Measurements from ENCODE around the gene ZNF385B.
"Not testable (repeated sequence)": the region's sequence is repeated elsewhere in the genome, so short reads cannot be mapped to it uniquely, and the experiment has no call there.

ZNF385B gene

DNA sequence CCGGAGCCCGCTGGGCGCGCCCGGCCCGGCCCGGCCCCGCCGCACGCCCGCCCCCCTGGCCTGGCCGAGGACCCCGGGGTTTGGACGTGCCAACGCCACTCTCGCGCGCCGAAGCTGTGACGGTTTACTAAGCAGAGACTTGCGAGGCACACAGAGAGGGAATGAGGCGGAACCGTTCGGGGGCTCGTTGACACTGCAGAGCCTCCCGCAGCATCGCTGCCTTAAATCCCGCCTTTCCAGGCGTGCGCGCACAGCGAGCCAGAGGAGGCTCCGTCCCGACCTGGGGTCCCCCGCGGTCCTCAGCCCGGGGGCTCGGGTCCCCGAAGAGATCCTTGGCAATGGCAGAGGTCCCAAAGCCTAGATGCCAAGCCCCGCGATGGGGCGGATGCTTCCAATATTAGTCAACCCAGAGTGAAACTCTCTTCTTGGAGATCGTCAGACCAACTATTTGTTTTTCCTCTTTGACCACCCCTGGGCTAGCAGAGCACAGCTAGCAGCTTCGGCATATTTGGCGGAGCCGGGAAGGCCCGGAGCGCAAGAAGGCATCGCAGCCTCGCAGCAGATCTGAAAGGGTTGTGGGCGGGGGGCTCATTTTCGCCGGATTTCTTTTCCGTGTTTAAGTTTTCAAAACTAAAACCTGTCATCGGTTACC, at the start of gene ZNF385B:
ZNF385B (minus strand) TSS at position 197 of the 652 bp plus-strand sequence.
- DNase-seq (ENCODE audit: low spot score) = no peak

GRCh38 chr2:179910735-179911113, 49.3 kb upstream of the ZNF385B start:
- no peak for DNase-seq (ENCODE audit: low spot score)

GRCh38 chr2:179909845-179910734, 48.7 kb upstream of the ZNF385B start:
- no peak for DNase-seq (ENCODE audit: low spot score)

- no peak for DNase-seq (ENCODE audit: low spot score)
Measured at GRCh38 chr2:179900655-179901054, 39.2 kb upstream of the ZNF385B start.

DNA sequence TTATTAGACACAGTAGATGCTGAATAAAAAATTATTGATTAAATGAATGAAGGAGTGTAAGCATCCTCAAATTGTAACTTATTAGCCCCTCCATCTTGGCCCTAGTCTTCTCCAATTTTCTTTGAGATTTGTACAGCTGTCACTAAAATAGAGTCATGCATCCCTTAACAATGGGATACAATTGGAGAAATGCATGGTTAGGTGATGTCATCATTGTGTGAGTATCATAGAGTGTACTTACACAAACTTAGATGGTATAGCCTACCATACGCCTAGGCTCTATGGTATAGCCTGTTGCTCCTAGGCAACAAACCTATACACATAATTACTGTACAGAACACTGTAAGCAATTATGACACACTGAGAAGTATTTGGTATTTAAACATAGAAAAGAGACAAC, 38.3 kb upstream of the ZNF385B start:
- DNase-seq (ENCODE audit: low spot score) = no peak

DNA sequence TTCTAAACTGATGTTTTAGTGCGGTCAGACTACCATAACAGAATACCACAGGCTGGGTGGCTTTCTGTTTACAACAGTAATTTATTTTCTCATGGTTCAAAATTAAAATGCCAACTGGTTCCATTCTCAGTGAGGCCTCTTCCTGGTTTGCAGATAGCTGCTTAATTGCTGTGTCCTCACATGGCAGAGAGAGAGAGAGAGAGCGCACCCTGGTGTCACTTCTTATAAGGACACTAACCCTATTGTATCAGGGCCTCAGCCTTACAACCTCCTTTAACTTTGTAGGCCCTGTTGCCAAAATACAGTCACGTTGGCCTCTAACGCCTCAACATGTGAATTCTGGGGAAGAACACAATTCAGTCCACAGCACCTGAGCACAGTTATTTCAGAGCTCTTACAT, 37.5 kb upstream of the ZNF385B start:
- no peak for DNase-seq (ENCODE audit: low spot score)

DNA sequence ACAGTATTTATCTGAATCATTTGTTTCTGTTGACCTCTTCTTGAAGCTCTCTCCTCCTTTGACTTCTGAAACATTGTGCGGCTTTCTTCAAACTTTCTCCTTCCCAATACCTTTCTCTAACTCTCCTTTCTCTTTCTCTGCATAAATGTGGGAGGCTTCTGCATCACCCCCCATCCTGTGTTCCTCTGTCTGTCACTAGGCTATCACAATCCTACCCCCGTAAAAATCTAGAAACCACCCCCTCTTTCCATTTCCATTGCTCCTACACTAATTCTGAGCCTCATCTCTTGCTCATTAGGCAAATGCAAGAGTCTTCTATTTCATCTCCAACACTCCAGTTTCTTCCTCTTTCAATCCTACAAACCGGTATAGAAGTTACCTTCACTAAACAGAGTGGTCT, 32.2 kb upstream of the ZNF385B start:
- no peak for DNase-seq (ENCODE audit: low spot score)

DNA sequence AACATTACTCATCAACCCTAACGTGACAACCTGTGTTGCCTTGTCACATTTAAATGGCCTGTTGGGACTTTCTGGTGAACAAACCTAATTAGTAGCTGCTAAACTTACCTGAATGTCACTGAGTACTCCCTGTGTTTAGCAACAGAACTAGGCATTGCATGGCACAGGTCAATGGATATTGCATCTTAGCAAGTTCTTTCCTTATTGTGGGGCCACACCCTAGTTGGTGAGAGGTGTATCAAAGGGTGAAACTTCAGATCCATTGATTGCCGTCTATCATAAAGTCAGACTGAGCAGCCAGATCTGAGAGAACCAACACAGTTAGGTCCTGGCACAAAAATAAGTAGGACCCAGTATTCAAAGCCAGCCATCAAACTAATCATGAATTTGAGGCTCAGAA, 29.8 kb upstream of the ZNF385B start:
- no peak for DNase-seq (ENCODE audit: low spot score)

GRCh38 chr2:179890666-179891065, 29.3 kb upstream of the ZNF385B start:
- DNase-seq (ENCODE audit: low spot score) = no peak

DNA sequence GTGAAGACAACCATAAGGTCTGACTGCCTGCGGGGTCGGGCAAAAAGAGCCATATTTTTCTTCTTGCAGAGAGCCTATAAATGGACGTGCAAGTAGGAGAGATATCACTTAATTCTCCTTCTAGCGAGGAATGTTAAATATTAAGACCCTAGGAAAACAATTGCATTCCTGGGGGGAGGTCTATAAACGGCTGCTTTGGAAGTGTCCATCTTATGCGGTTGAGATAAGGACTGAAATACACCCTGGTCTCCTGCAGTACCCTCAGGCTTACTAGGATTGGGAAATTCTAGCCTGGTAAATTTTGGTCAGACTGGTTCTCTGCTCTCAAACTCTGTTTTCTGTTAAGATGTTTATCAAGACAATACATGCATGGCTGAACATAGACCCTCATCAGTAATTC, 27.2 kb upstream of the ZNF385B start:
- not testable (repeated sequence) for DNase-seq (ENCODE audit: low spot score)

DNA sequence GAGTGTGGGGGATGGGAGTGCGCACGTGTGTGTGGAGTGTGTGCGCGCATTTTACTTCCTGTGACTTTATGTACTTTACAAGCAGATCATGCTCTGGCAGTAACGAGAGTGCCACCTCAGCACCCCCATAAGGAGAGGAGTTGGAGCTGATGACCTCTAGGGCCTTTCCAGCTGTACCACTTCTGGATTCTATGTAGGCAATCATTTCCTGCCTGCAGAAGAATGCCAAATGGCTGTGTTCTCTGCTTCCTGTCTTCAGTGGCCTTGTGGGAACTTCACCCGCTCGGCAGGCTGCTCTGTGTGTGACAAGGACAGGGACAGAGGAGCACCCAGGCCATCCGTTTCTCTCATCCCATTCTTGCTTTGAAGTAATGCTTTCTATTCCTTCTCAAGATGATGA, 22.8 kb upstream of the ZNF385B start:
- DNase-seq (ENCODE audit: low spot score) = no peak

DNA sequence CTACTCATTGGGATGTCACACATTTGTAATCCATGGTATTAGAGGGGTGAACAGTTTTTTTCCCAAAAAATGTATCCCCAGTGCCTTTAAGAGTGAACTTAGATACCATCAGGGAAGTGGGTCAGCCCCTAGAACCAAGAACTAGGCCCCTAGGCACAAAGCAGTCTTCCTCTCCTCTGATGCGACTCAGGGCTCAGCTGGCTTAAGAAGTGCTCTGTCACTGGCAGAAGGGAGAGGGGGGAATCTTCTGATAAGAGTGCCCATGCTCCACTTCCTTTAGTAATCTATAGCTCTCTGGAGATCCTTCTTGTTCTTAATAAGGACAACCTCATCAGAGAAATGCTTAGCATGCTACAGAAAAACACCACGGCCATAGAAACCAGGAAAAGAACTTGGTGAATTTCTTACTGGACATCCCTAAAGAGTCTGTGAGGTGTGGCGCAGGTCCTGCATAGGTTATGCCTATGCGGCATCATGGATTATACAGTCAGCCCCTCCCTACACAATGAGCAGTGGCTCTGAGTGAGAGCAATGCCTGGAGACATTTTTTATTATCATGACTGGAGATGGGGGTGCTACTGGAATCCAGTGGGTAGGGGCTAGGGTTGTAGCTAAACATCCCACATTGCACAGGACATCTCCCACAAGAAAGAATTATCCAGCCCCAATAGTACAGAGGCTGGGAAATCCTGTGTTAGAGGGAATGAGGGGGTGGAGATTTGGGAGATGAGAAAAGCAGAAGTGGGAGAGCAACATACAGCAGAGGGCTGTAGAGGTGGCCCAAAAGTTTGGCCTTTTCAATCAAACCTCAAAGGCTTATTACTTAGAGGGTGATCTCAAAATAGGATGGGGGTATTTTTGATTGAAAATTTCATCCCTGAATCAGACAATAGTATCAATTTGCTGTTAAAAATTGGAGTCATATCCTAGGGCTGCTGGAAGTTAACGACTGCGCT, 21.7 kb upstream of the ZNF385B start:
- no peak for DNase-seq (ENCODE audit: low spot score)

GRCh38 chr2:179877601-179878364, 16.4 kb upstream of the ZNF385B start:
- DNase-seq (ENCODE audit: low spot score) = no peak

GRCh38 chr2:179876266-179876665, 14.9 kb upstream of the ZNF385B start:
- no peak for DNase-seq (ENCODE audit: low spot score)

DNA sequence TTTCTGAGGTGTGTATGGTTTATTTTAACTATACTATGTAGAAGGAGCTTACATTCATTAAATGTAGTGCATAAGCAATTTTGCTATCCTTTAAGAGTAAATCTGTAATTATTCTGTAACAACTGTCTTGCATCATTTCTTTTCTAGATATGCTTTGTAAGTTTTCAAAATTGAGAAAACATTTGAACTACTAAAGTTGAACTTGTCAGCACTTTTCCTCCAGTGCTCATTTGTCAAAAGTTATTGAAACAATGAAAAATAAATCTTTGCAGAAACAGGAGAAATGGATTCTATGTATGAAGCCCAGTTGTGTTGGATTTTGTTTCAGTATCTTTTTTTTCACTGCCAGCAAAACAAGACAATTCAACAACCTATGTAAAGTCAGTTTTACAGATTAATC, 14.5 kb upstream of the ZNF385B start:
- no peak for DNase-seq (ENCODE audit: low spot score)

DNA sequence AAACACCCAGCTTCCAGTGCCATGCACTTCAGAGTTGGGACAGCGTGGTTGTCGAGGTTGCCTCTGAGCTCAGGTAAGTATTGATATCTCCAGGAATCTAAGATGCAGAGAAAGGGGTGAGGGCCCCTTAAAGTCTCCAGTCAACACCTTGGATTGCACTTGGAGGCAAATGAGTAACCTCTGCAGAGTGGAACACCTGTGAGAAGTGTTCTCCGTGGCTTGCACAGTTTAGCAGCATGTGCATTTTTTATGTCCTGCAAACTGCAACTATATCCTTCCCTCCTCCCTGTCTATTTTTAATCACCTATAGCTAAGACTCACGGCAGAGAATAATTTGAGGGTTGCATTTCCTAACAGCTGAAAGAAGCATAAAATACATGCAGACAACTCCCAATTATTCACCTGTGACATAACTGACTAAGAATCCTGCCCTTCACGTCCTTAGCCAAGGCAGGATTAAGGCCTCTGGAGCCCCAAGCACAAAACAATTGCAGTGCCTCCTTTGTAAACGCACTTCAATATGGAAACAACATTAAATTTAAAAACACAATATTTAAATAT, 1.6 kb upstream of the ZNF385B start:
- DNase-seq (ENCODE audit: low spot score) = no peak

DNA sequence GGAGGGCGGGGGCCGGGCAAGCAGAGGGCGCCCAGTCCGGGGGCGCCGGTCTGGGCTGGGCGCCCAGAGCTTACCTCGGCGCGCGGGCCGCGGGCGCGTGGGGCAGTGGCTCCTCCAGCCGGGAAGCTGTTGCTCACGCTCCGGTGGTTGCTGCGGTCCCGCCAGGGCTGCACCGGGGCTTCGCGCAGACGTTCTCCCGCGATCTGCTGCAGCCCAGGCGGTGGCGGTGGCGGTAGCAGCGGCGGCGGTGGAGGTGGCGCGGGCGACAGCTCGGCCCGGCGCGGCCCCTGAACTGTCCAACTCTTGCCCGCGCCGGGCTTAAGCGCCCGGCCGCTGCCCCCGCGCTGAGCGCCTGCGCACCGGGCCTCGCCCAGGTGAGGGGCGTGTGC, 391 bp downstream of the ZNF385B start:
- DNase-seq (ENCODE audit: low spot score) = no peak

GRCh38 chr2:179860255-179861026, 971 bp downstream of the ZNF385B start:
- DNase-seq (ENCODE audit: low spot score) = no peak

DNA sequence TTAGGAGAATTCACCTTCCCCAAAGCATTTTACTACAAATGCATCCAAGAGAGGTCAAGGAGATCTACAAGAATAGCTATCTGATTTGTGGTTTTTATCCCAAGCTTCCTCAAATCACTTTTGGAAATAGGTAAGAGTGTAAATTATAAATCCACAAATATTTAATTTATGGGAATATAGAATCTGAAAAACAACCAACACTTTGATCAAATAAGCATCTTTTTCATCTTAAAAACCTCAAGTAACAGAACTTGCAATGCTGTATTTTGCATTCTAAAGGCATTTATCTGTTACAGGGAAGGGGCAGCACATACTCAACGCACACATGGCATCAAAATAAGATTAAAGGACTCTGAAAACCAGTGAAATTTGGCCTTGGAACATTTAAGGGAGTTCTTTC, 1.9 kb downstream of the ZNF385B start:
- no peak for DNase-seq (ENCODE audit: low spot score)

DNA sequence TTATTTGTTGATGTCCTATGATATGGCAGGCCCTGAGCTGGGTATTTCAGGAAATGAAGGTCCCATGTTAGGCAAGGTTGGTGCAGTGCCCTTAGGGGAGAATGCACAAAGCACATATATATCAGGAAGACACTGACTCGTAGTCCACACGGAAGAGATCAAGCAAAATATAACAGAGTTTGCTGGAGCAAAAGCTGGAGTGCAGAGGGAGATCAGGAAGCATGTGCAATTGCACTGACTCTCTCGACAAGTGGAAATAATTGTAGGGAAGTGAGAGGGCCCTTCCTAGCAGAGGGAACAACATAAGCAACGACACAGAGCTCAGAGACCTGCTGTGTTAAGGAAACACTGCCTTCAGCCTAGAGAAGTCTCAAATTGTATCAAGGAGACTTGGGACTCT, 4.2 kb downstream of the ZNF385B start:
- no peak for DNase-seq (ENCODE audit: low spot score)

GRCh38 chr2:179856205-179856604, 5.2 kb downstream of the ZNF385B start:
- DNase-seq (ENCODE audit: low spot score) = no peak

Measured in CD4-positive, alpha-beta T cell treated with Interleukin-2 at 100 ng/mL for 4 hours (primary cell).